Heart left ventricle (tissue), 13 donors: ENCODE results near the gene SRXN1.

Experiments
- POLR2A ChIP-seq, 2 donors: fragments of 450-650 bp; IDR thresholded peaks; one replicate each; pipeline ENCODE4 v1.6.1; 2017; ENCODE audit warnings: antibody characterized with exemption in 2 of 2, mild to moderate bottlenecking in 2 of 2, moderate library complexity in 2 of 2
- TF ChIP-seq, protein P1 (sequence below), 12 donors: fragments of 200-600 bp; sonication (generic) in 4 of 12; IDR thresholded peaks; one replicate each; pipeline versions ENCODE4 v1.5.0 to v1.8.0; 2018 to 2022; ENCODE audit warnings: antibody characterized with exemption in 12 of 12, mild to moderate bottlenecking in 5 of 12
- donor health status: ischemic (EF 13 %, LVEDD 7.1; RV severe dilation, severe dysfunction).
- donor health status: DM: no; HTN: yes; CAD: no.
- donor health status: DM: no; HTN: no; CAD: no.
- donor health status: ischemic (EF 25% LVEDD 6.9; RV normal size, moderate dysfunction).
- donor health status: ischemic (EF 25% LVEDD 5.7; RV mildly dilated, moderate dysfunction).
- donor health status: ischemic (EF 35%, LVEDD 5.7; RV mildly dilated, moderate dysfunction).
- donor health status: nonischemic (EF 11% LVEDD 7.7; RV severe dilation, severe dysfunction).
- donor health status: DM: yes; HTN: yes; CAD: no.
- donor health status: PGD.
- donor health status: ischemic (EF 29% LVEDD 5.4; RV normal size, mild dysfunction).
- donor health status: nonischemic (EF 23%, LVEDD 6.1; RV moderate dilation, normal function).

DNA sequence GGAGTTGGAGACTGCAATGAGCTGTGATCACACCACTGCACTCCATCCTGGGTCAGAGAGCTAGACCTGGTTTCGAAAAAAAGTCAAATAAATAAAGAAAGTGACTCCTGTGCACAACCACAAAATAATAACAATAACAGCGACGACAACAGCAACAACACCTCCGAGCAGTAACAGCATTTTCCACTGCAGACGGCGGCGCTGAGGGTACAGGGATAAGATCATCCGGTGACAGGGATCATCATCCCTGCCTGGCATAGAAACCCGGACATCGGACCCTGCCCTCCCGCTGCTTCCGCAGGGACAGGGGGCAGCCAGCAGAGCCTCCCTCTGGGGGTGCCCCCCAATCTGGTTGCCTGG is 11.5 kb downstream of the SRXN1 start:
- TF ChIP-seq, protein P1, sequence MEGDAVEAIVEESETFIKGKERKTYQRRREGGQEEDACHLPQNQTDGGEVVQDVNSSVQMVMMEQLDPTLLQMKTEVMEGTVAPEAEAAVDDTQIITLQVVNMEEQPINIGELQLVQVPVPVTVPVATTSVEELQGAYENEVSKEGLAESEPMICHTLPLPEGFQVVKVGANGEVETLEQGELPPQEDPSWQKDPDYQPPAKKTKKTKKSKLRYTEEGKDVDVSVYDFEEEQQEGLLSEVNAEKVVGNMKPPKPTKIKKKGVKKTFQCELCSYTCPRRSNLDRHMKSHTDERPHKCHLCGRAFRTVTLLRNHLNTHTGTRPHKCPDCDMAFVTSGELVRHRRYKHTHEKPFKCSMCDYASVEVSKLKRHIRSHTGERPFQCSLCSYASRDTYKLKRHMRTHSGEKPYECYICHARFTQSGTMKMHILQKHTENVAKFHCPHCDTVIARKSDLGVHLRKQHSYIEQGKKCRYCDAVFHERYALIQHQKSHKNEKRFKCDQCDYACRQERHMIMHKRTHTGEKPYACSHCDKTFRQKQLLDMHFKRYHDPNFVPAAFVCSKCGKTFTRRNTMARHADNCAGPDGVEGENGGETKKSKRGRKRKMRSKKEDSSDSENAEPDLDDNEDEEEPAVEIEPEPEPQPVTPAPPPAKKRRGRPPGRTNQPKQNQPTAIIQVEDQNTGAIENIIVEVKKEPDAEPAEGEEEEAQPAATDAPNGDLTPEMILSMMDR (IDR thresholded peaks at IDR 0.05), result no peak
- no peak for TF ChIP-seq POLR2A (IDR thresholded peaks at IDR 0.05)
